Stimulated activated CD8-positive, alpha-beta memory T cell treated with anti-CD3 and anti-CD28 coated beads, Interleukin-2, amount 100 ng/mL, for 1 hour (primary cell): ENCODE results near the gene MCM3AP.

Source experiments
- DNase-seq, 2 donors: peaks; one replicate each; pipeline ENCODE4 v3.0.0-alpha.2; 2020; ENCODE audit warnings: low read depth in 2 of 2

Gene MCM3AP

GRCh38 chr21:46285206-46285661, at the start of gene MCM3AP:
Gene MCM3AP (minus strand): TSS chr21:46285611. CDS start chr21:46285286, 325 bp downstream.
- no peak for DNase-seq

GRCh38 chr21:46334351-46335140, 49.1 kb upstream of the MCM3AP start:
- DNase-seq = no peak

- DNase-seq = no peak
These were observed 44.4 kb upstream of the MCM3AP start for GRCh38 chr21:46329796-46330195.

GRCh38 chr21:46328151-46328550, 42.7 kb upstream of the MCM3AP start:
- no peak for DNase-seq

GRCh38 chr21:46327711-46328110, 42.3 kb upstream of the MCM3AP start:
- DNase-seq = no peak

DNA sequence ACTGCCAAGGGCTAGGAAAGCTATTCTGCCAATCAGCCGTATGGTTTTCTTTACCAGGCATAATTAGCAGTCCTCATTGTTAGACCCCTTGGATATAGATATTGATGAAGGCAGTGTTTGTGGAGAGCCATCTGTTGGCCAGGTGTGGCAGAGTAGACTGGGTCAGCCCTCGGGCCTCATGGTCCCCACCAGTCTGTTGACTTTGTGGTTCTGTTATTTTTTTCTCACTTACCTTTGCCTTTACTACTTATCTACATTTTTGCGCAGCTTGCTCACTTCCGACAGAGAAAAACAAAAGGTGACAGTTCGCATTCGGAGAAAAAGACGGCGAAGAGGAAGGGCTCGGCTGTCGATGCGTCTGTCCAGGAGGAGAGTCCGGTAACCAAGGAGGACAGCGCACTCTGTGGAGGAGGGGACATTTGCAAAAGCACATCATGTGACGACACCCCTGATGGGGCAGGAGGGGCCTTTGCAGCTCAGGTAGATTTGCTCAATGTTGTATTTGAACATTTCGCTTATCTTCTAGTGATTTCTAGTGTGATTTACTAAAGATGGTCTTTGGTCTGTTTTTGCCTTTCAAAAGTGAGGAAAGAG, 40.8 kb upstream of the MCM3AP start:
- DNase-seq = no peak

- DNase-seq = peak; percentile 4 to 9
These were observed 39.9 kb upstream of the MCM3AP start for GRCh38 chr21:46325073-46325912.

GRCh38 chr21:46324390-46325072, 39.1 kb upstream of the MCM3AP start:
- DNase-seq = peak; percentile 77 to 83

DNA sequence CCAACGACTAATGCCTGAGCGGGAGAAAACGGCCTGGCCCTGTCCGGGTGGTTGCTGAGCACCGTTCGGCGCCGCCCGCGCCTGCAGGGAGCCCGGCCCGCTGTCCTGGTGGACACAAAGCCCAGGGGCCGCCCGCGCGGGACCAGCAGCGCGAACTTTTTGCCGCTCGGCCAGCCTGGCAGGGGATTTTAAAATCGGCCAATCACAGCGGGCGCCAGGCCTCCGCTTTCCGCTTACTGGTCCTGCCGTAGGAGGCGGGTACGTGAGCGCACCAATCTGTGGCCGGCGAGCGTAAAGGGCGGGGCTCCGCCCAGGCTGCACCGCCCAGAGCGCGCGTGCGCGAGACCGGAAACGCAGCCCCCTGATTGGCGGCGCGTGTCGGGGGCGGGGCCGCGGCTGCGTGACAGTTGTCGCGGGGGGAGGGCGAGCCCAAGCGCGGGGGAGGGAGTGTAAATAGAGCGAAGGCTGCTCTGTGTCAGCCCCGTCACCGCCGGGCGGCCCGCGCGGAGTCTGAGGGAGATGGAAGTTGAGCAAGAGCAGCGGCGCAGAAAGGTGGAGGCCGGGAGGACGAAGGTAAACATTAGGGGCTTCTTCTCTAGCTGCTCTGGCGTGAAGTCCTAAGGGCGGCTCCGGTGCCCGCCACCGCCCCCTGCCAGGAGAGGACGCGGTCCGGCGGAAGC, 38.4 kb upstream of the MCM3AP start, which contains the start of the genes C21orf58 and PCNT:
Gene C21orf58, minus strand, starts transcription at position 161 of the 680 bp plus-strand sequence. CDS start 1,132 bp downstream, outside the sequence.
Gene PCNT, plus strand, starts transcription at position 447 of the 680 bp plus-strand sequence. Its CDS starts 73 bp downstream, at position 520.
- DNase-seq = peak; percentile 94 to 95

GRCh38 chr21:46323227-46323709, 37.9 kb upstream of the MCM3AP start:
- DNase-seq = no peak

- DNase-seq = no peak
These were observed 37.2 kb upstream of the MCM3AP start for GRCh38 chr21:46322351-46323226.

GRCh38 chr21:46320331-46320801, 35.0 kb upstream of the MCM3AP start:
- no peak for DNase-seq

DNA sequence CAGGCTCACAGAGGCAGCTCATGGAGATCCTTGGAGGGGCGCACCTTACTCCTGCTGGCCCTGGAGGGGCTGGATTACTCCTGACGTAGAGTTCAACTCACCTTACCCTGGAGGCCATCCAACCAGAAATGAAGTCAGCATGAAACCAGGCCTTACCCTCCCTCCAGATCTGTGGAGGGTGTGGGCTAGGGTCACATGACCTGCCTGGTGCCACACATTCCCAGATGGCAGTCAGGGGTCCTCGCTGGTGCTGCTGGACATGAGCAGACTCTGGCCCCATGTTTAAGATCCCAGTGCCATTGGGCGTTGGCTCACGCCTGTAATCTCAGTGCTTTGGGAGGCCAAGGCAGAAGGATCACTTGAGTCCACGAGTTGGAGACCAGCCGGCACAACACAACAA, 33.8 kb upstream of the MCM3AP start:
- no peak for DNase-seq

- no peak for DNase-seq
These were observed 33.0 kb upstream of the MCM3AP start for GRCh38 chr21:46318464-46318845.

GRCh38 chr21:46317710-46318463, 32.5 kb upstream of the MCM3AP start:
- DNase-seq = no peak

DNA sequence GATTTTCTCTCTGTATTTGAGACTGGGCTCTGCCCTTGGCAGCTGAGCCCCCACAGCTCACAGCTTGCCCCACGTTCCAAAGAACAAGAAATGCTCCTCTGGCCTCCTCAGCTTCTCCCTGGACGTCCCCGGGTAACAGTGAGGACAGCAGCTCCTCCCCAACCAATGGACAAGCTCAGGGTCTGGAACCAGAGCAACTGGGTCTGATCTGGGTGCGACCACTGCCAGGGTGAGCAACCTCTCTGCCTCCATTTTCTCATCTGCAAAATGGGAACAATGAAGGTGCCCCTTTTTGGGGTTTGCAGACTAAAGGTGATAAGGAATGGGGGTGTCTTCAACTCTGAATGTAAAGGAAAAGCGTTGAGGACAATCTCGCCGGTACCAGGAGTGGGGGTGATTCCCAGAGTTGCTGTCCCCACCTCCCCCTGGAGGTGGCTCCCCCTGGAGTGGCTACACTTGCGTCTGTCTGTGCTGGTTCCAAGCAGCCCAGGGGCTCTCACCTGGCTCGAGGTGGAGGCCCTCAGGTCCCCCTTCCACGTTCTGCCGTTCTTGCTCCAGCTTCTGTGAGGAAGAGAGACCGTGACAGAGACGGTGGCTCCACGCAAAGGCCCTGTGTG, 31.4 kb upstream of the MCM3AP start:
- DNase-seq = no peak

- no peak for DNase-seq
These were observed 29.1 kb upstream of the MCM3AP start for GRCh38 chr21:46314441-46315020.

- no peak for DNase-seq
These were observed 27.5 kb upstream of the MCM3AP start for GRCh38 chr21:46312949-46313348.
